T-helper 17 cell (primary cell): ENCODE results near the gene TSPAN14. TPM values are rescaled to one million over a fixed set of nuclear protein-coding genes. Genes with fewer than 3 reads are reported as not detected.
A peak's percentile ranks its signal among the peaks of the same experiment; 100 is the strongest.

ENCODE experiments used
- ATAC-seq: fragments of 150-1000 bp; cut with Tn5 transposase; 2 replicates; pipeline ENCODE4 v1.10.0; 2021; ENCODE audit warnings: mild to moderate bottlenecking, moderate library complexity
- DNase-seq, 3 donors: peaks; one replicate each; pipeline versions ENCODE4 v3.0.0 to v3.0.0-alpha.2; 2020 to 2021
- H3K9me3 ChIP-seq: one replicate; pipeline ENCODE4 v1.7.0; 2013; ENCODE audit warnings: low read length, mild to moderate bottlenecking; ENCODE audit not compliant: control insufficient read depth, poor library complexity, severe bottlenecking
- H3K27ac Mint-ChIP-seq: one replicate; pipeline ENCODE4 v1.8.0; 2022; ENCODE audit warnings: mild to moderate bottlenecking, moderate library complexity, mixed read lengths
- H3K27me3 Mint-ChIP-seq: one replicate; pipeline ENCODE4 v1.8.0; 2022; ENCODE audit warnings: mixed read lengths
- H3K36me3 Mint-ChIP-seq: one replicate; pipeline ENCODE4 v1.8.0; 2022; ENCODE audit warnings: low read depth, mixed read lengths
- H3K4me1 Mint-ChIP-seq: one replicate; pipeline ENCODE4 v1.8.0; 2022; ENCODE audit warnings: mild to moderate bottlenecking, mixed read lengths
- H3K4me3 Mint-ChIP-seq: one replicate; pipeline ENCODE4 v1.8.0; 2022; ENCODE audit warnings: mild to moderate bottlenecking, moderate library complexity, mixed read lengths
- total RNA-seq, 4 donors: library from RNA in 2 of 4; stranded (reverse) in 2 of 4; gene quantifications; one replicate each; pipeline ENCODE4 v1.2.3 and lab custom pipeline; 2022 to 2026

TSPAN14 gene
- total RNA-seq, 2 donors from 2014 or later = 118 to 139 TPM

- ATAC-seq (no peak), DNase-seq (no peak)
- peak overlapping the region; percentile 61 for H3K27ac Mint-ChIP-seq
- peaks cover 11% of the 10 kb centered on the region for H3K4me1 Mint-ChIP-seq
- H3K27me3 Mint-ChIP-seq = no peaks in the 10 kb centered on the region
- H3K9me3 ChIP-seq = no peaks in the 10 kb centered on the region
- peaks cover 12% of the 10 kb centered on the region for H3K36me3 Mint-ChIP-seq
- H3K4me3 Mint-ChIP-seq = peak overlapping the region; percentile 74
These were observed 64.8 kb downstream of the TSPAN14 start for GRCh38 chr10:80518807-80519360.

GRCh38 chr10:80519936-80520650 is 66.0 kb downstream of the TSPAN14 start:
- H3K9me3 ChIP-seq = no peaks in the 10 kb centered on the region
- ATAC-seq (no peak), DNase-seq (no peak)
- Mint-ChIP-seq H3K27ac (peak overlapping the region; percentile 57), H3K36me3 (peaks cover 7% of the 10 kb centered on the region), H3K4me3 (peak overlapping the region; percentile 47), H3K27me3 (no peaks in the 10 kb centered on the region), H3K4me1 (peaks cover 19% of the 10 kb centered on the region)

- peak overlapping the region; percentile 57 for H3K27ac Mint-ChIP-seq
- peaks cover 24% of the 10 kb centered on the region for H3K4me1 Mint-ChIP-seq
- DNase-seq (no peak), ATAC-seq (no peak)
- peaks cover 7% of the 10 kb centered on the region for H3K36me3 Mint-ChIP-seq
- peak overlapping the region; percentile 47 for H3K4me3 Mint-ChIP-seq
- H3K27me3 Mint-ChIP-seq = no peaks in the 10 kb centered on the region
- H3K9me3 ChIP-seq = no peaks in the 10 kb centered on the region
These were observed 66.8 kb downstream of the TSPAN14 start for GRCh38 chr10:80520661-80521470.

- ATAC-seq (peak; percentile 64), DNase-seq (no peak)
- H3K4me1 Mint-ChIP-seq = peaks cover 34% of the 10 kb centered on the region
- H3K27ac Mint-ChIP-seq = peak overlapping the region; percentile 72
- H3K27me3 Mint-ChIP-seq = no peaks in the 10 kb centered on the region
- no peak overlapping the region for H3K4me3 Mint-ChIP-seq
- H3K9me3 ChIP-seq = no peaks in the 10 kb centered on the region
- peaks cover 7% of the 10 kb centered on the region for H3K36me3 Mint-ChIP-seq
These were observed 68.8 kb downstream of the TSPAN14 start for GRCh38 chr10:80522756-80523363.

GRCh38 chr10:80523773-80524172 is 69.7 kb downstream of the TSPAN14 start:
- peaks cover 4% of the 10 kb centered on the region for H3K36me3 Mint-ChIP-seq
- H3K27ac Mint-ChIP-seq = peak overlapping the region; percentile 72
- peaks cover 40% of the 10 kb centered on the region for H3K4me1 Mint-ChIP-seq
- H3K9me3 ChIP-seq = no peaks in the 10 kb centered on the region
- ATAC-seq = no peak
- H3K27me3 Mint-ChIP-seq = no peaks in the 10 kb centered on the region
- no peak overlapping the region for H3K4me3 Mint-ChIP-seq
- DNase-seq = no peak

- no peaks in the 10 kb centered on the region for H3K9me3 ChIP-seq
- H3K27me3 Mint-ChIP-seq = no peaks in the 10 kb centered on the region
- peak overlapping the region; percentile 72 for H3K27ac Mint-ChIP-seq
- peaks cover 2% of the 10 kb centered on the region for H3K36me3 Mint-ChIP-seq
- ATAC-seq (no peak), DNase-seq (no peak)
- no peak overlapping the region for H3K4me3 Mint-ChIP-seq
- H3K4me1 Mint-ChIP-seq = peaks cover 44% of the 10 kb centered on the region
These were observed 70.2 kb downstream of the TSPAN14 start for GRCh38 chr10:80524190-80524909.

- no peaks in the 10 kb centered on the region for H3K9me3 ChIP-seq
- no peak for ATAC-seq
- H3K36me3 Mint-ChIP-seq = no peaks in the 10 kb centered on the region
- peak overlapping the region; percentile 92 for H3K27ac Mint-ChIP-seq
- H3K4me1 Mint-ChIP-seq = peaks cover 55% of the 10 kb centered on the region
- H3K4me3 Mint-ChIP-seq = peak overlapping the region; percentile 75
- H3K27me3 Mint-ChIP-seq = no peaks in the 10 kb centered on the region
- no peak for DNase-seq
These were observed 72.1 kb downstream of the TSPAN14 start for GRCh38 chr10:80526218-80526617.

- H3K36me3 Mint-ChIP-seq = no peaks in the 10 kb centered on the region
- peak overlapping the region; percentile 75 for H3K4me3 Mint-ChIP-seq
- peaks cover 58% of the 10 kb centered on the region for H3K4me1 Mint-ChIP-seq
- ATAC-seq (no peak), DNase-seq (no peak)
- no peaks in the 10 kb centered on the region for H3K27me3 Mint-ChIP-seq
- H3K9me3 ChIP-seq = no peaks in the 10 kb centered on the region
- peak overlapping the region; percentile 92 for H3K27ac Mint-ChIP-seq
These were observed 72.6 kb downstream of the TSPAN14 start for GRCh38 chr10:80526742-80527141.

GRCh38 chr10:80528185-80528700 is 74.1 kb downstream of the TSPAN14 start:
- DNase-seq = no peak
- H3K9me3 ChIP-seq = no peaks in the 10 kb centered on the region
- Mint-ChIP-seq H3K36me3 (no peaks in the 10 kb centered on the region), H3K4me3 (peak overlapping the region; percentile 53), H3K27ac (peak overlapping the region; percentile 93), H3K4me1 (peaks cover 60% of the 10 kb centered on the region), H3K27me3 (no peaks in the 10 kb centered on the region)
- ATAC-seq = no peak

- Mint-ChIP-seq H3K36me3 (no peaks in the 10 kb centered on the region), H3K27me3 (no peaks in the 10 kb centered on the region), H3K4me3 (peak overlapping the region; percentile 73), H3K27ac (peak overlapping the region; percentile 93), H3K4me1 (peaks cover 58% of the 10 kb centered on the region)
- no peaks in the 10 kb centered on the region for H3K9me3 ChIP-seq
- DNase-seq = no peak
- ATAC-seq = no peak
These were observed 74.8 kb downstream of the TSPAN14 start for GRCh38 chr10:80528901-80529300.

GRCh38 chr10:80529604-80530003 is 75.5 kb downstream of the TSPAN14 start:
- Mint-ChIP-seq H3K4me3 (peak overlapping the region; percentile 73), H3K36me3 (no peaks in the 10 kb centered on the region), H3K4me1 (peaks cover 52% of the 10 kb centered on the region), H3K27me3 (no peaks in the 10 kb centered on the region), H3K27ac (peak overlapping the region; percentile 93)
- DNase-seq (peak in 1 of 3 donors; percentile 25), ATAC-seq (peak; percentile 85)
- no peaks in the 10 kb centered on the region for H3K9me3 ChIP-seq

- peak overlapping the region; percentile 93 for H3K27ac Mint-ChIP-seq
- no peaks in the 10 kb centered on the region for H3K36me3 Mint-ChIP-seq
- peak in 1 of 3 donors; percentile 18 for DNase-seq
- peak; percentile 70 for ATAC-seq
- H3K4me1 Mint-ChIP-seq = peaks cover 51% of the 10 kb centered on the region
- peak overlapping the region; percentile 5 for H3K4me3 Mint-ChIP-seq
- no peaks in the 10 kb centered on the region for H3K9me3 ChIP-seq
- no peaks in the 10 kb centered on the region for H3K27me3 Mint-ChIP-seq
These were observed 76.1 kb downstream of the TSPAN14 start for GRCh38 chr10:80530251-80530650.
